Jurkat, Clone E6-1 (cell line): ENCODE measurements around the gene MCTP1. TPM values are rescaled to one million over a fixed set of nuclear protein-coding genes. Genes with fewer than 3 reads are reported as not detected.

Source experiments
- DNase-seq: peaks from one replicate; pipeline ENCODE4 v3.0.0-alpha.2; 2011; ENCODE audit warnings: low read depth, low spot score
- H3K4me3 ChIP-seq: 2 replicates; pipeline ENCODE4 v1.5.1; 2011; ENCODE audit warnings: mild to moderate bottlenecking, low read length, control low read depth, moderate library complexity
- polyA plus RNA-seq: library from polyadenylated mRNA; unstranded; fragments of >200 nt; gene quantifications from one replicate; pipeline ENCODE4 v1.2.1, GENCODE V29; 2012; ENCODE audit warnings: missing spikeins; ENCODE audit not compliant: insufficient read length, insufficient read depth

MCTP1 gene
- 3.0 TPM for polyA plus RNA-seq

GRCh38 chr5:95284572-95285408, at the start of gene MCTP1:
TSS of gene MCTP1 (minus strand) at chr5:95285094.
- peak within 1 kb of the TSS; percentile 50 for H3K4me3 ChIP-seq
- DNase-seq, result no peak

GRCh38 chr5:95332158-95332557, 47.3 kb upstream of the MCTP1 start:
- DNase-seq, result no peak
- no peak overlapping the region for H3K4me3 ChIP-seq

GRCh38 chr5:95331358-95331757, 46.5 kb upstream of the MCTP1 start:
- no peak overlapping the region for H3K4me3 ChIP-seq
- no peak for DNase-seq

- no peak overlapping the region for H3K4me3 ChIP-seq
- DNase-seq, result no peak
Observed at GRCh38 chr5:95327211-95327610, 42.3 kb upstream of the MCTP1 start.

GRCh38 chr5:95317687-95318086, 32.8 kb upstream of the MCTP1 start:
- H3K4me3 ChIP-seq, result no peak overlapping the region
- DNase-seq, result no peak

- DNase-seq, result no peak
- H3K4me3 ChIP-seq, result no peak overlapping the region
Observed at GRCh38 chr5:95317085-95317484, 32.2 kb upstream of the MCTP1 start.

- DNase-seq, result no peak
Observed at GRCh38 chr5:95304711-95305110, 19.8 kb upstream of the MCTP1 start.

GRCh38 chr5:95298651-95299050, 13.8 kb upstream of the MCTP1 start:
- DNase-seq, result no peak

More at GRCh38 chr5:95304711-95305110, 19.8 kb upstream of the MCTP1 start:
- no peak overlapping the region for H3K4me3 ChIP-seq

GRCh38 chr5:95296291-95296690, 11.4 kb upstream of the MCTP1 start:
- DNase-seq, result no peak
- no peak overlapping the region for H3K4me3 ChIP-seq

More at GRCh38 chr5:95298651-95299050, 13.8 kb upstream of the MCTP1 start:
- no peak overlapping the region for H3K4me3 ChIP-seq

GRCh38 chr5:95285409-95285755, 488 bp upstream of the MCTP1 start:
- H3K4me3 ChIP-seq, result no peak overlapping the region
- no peak for DNase-seq

- H3K4me3 ChIP-seq, result peak overlapping the region; percentile 50
- peak; percentile 12 for DNase-seq
Observed at GRCh38 chr5:95283761-95284571, 928 bp downstream of the MCTP1 start.

GRCh38 chr5:95283022-95283615, 1.8 kb downstream of the MCTP1 start:
- no peak overlapping the region for H3K4me3 ChIP-seq
- DNase-seq, result no peak

- DNase-seq, result no peak
- H3K4me3 ChIP-seq, result no peak overlapping the region
Observed at GRCh38 chr5:95281226-95281625, 3.7 kb downstream of the MCTP1 start.

GRCh38 chr5:95280401-95281095, 4.3 kb downstream of the MCTP1 start:
- DNase-seq, result no peak
- no peak overlapping the region for H3K4me3 ChIP-seq

- no peak overlapping the region for H3K4me3 ChIP-seq
- DNase-seq, result no peak
Observed at GRCh38 chr5:95274011-95274410, 10.9 kb downstream of the MCTP1 start.

- DNase-seq, result no peak
- no peak overlapping the region for H3K4me3 ChIP-seq
Observed at GRCh38 chr5:95272316-95272929, 12.5 kb downstream of the MCTP1 start.

GRCh38 chr5:95262933-95263660, 21.8 kb downstream of the MCTP1 start:
- no peak overlapping the region for H3K4me3 ChIP-seq
- no peak for DNase-seq

- no peak overlapping the region for H3K4me3 ChIP-seq
- peak; percentile 31 for DNase-seq
Observed at GRCh38 chr5:95261437-95262175, 23.3 kb downstream of the MCTP1 start.
